GM23338 (cell line): ENCODE data around the gene ZNF335. TPM values are rescaled to one million over a fixed set of nuclear protein-coding genes. Genes with fewer than 3 reads are reported as not detected.
A peak's percentile ranks its signal among the peaks of the same experiment; 100 is the strongest.
"Not testable (repeated sequence)": the region's sequence is repeated elsewhere in the genome, so short reads cannot be mapped to it uniquely, and the experiment has no call there.

Experiments
- ATAC-seq: fragments of 200-7000 bp; cut with Tn5 transposase; 3 replicates; pipeline ENCODE4 v1.9.1; 2020
- DNase-seq: peaks from one replicate; pipeline ENCODE4 v3.0.0-alpha.2; 2015; ENCODE audit warnings: low spot score
- H2AFZ ChIP-seq: fragments of 200-600 bp; sonication (generic); 2 replicates; pipeline ENCODE4 v1.8.0; 2016; ENCODE audit warnings: antibody characterized with exemption, mild to moderate bottlenecking, moderate library complexity
- H3F3A ChIP-seq: fragments of 200-600 bp; sonication (generic); replicated peaks from 2 replicates; pipeline ENCODE4 v1.8.0; 2017; ENCODE audit warnings: antibody characterized with exemption, mixed run types, low read depth
- H3K27ac ChIP-seq: fragments of 200-600 bp; sonication (generic); 2 replicates; pipeline ENCODE4 v1.6.1; 2016; ENCODE audit warnings: low read depth
- H3K27me3 ChIP-seq: fragments of 200-600 bp; sonication (generic); 2 replicates; pipeline ENCODE4 v1.8.0; 2016; ENCODE audit warnings: mild to moderate bottlenecking, mixed run types, moderate library complexity; ENCODE audit not compliant: insufficient read depth
- H3K36me3 ChIP-seq: fragments of 200-600 bp; sonication (generic); 2 replicates; pipeline ENCODE4 v1.8.0; 2016; ENCODE audit warnings: mild to moderate bottlenecking; ENCODE audit not compliant: insufficient read depth
- H3K4me1 ChIP-seq: fragments of 200-600 bp; sonication (generic); 2 replicates; pipeline ENCODE4 v1.8.0; 2016; ENCODE audit warnings: mild to moderate bottlenecking, moderate library complexity; ENCODE audit not compliant: insufficient read depth
- H3K4me2 ChIP-seq: fragments of 200-600 bp; sonication (generic); 2 replicates; pipeline ENCODE4 v1.7.1; 2017; ENCODE audit warnings: mixed run types
- H3K4me3 ChIP-seq: fragments of 200-600 bp; sonication (generic); 2 replicates; pipeline ENCODE4 v1.6.1; 2016; ENCODE audit warnings: mixed run types
- H3K79me2 ChIP-seq: fragments of 200-600 bp; sonication (generic); replicated peaks from 2 replicates; pipeline ENCODE4 v1.8.0; 2017; ENCODE audit warnings: mild to moderate bottlenecking; ENCODE audit not compliant: insufficient read depth
- H3K9me2 ChIP-seq: fragments of 200-600 bp; sonication (generic); 2 replicates; pipeline ENCODE4 v1.8.0; 2017; ENCODE audit not compliant: insufficient read depth
- H4K20me1 ChIP-seq: fragments of 200-600 bp; sonication (generic); replicated peaks from 2 replicates; pipeline ENCODE4 v1.8.0; 2017; ENCODE audit warnings: mild to moderate bottlenecking; ENCODE audit not compliant: insufficient read depth
- H3K27ac Mint-ChIP-seq: 2 replicates; pipeline ENCODE4 v1.8.0; 2020; ENCODE audit warnings: inconsistent platforms, mild to moderate bottlenecking, moderate library complexity, mixed read lengths
- H3K27me3 Mint-ChIP-seq: 3 replicates; pipeline ENCODE4 v1.8.0; 2022; ENCODE audit warnings: low read depth, mild to moderate bottlenecking, moderate library complexity, mixed read lengths, inconsistent platforms; ENCODE audit not compliant: insufficient read depth, poor library complexity
- H3K36me3 Mint-ChIP-seq: 3 replicates; pipeline ENCODE4 v1.8.0; 2021; ENCODE audit warnings: low read depth, mild to moderate bottlenecking, inconsistent platforms, moderate library complexity, mixed read lengths
- H3K4me1 Mint-ChIP-seq: 3 replicates; pipeline ENCODE4 v1.8.0; 2020; ENCODE audit warnings: mild to moderate bottlenecking, inconsistent platforms, mixed read lengths
- H3K4me3 Mint-ChIP-seq: 3 replicates; pipeline ENCODE4 v1.8.0; 2021; ENCODE audit warnings: moderate library complexity, mild to moderate bottlenecking, inconsistent platforms, mixed read lengths
- H3K9me3 Mint-ChIP-seq: 3 replicates; pipeline ENCODE4 v1.8.0; 2020; ENCODE audit warnings: moderate library complexity, mild to moderate bottlenecking, inconsistent platforms, mixed read lengths
- CTCF ChIP-seq, 2 experiments: fragments of 200-600 bp in 1 of 2; sonication (generic) in 1 of 2; conservative IDR thresholded peaks; 2 replicates each; pipeline versions ENCODE4 v1.5.1 to v1.6.1; 2016 to 2017; ENCODE audit warnings: antibody characterized with exemption in 2 of 2, low read depth in 2 of 2, mild to moderate bottlenecking in 2 of 2, moderate library complexity in 1 of 2
- POLR2AphosphoS5 ChIP-seq: IDR thresholded peaks from 2 replicates; pipeline ENCODE4 v1.6.1; 2016; ENCODE audit warnings: antibody characterized with exemption, low read depth
- REST ChIP-seq: IDR thresholded peaks from one replicate; pipeline ENCODE4 v1.6.1; 2018; ENCODE audit warnings: antibody characterized with exemption; ENCODE audit not compliant: unreplicated experiment
- polyA plus RNA-seq: library from polyadenylated mRNA; unstranded; fragments of >200 nt; fragmentation: Nextera tagmentation; extraction: Ambion mirVana; gene quantifications from 2 replicates; pipeline ENCODE4 v1.2.1, GENCODE V29; 2016
- total RNA-seq: library from RNA; depleted of rRNA; stranded (reverse); fragments of >200 nt; shearing (Covaris generic); gene quantifications from 2 replicates; pipeline ENCODE4 v1.2.3, GENCODE V29; 2014

ZNF335 gene
- total and polyA plus RNA-seq, 2 experiments from 2014 or later: 7.4 to 24.2 TPM

DNA sequence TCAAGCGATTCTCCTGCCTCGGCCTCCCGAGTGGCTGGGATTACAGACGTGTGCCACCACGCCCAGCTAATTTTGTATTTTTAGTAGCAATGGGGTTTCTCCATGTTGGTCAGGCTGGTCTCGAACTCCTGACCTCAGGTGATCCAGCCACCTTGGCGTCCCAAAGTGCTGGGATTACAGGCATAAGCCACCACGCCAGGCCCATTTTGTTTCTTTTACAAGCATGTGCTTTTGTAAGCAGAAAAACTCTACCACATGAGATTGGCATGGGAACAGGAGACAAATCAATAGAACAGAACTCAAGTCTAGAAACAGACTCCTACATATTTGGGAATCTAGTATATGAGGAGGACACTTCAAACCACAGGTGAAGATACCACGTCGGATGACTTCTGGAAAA lies 15.7 kb downstream of the ZNF335 start:
- H3K9me3 Mint-ChIP-seq, H3K27ac ChIP-seq: not testable (repeated sequence)
- H3K36me3 Mint-ChIP-seq: peaks cover 35% of the 10 kb centered on the region

GRCh38 chr20:45953672-45954071 lies 18.3 kb downstream of the ZNF335 start:
- H3K4me3 ChIP-seq: no peak overlapping the region
- H3F3A ChIP-seq: no peaks in the 10 kb centered on the region
- no peak overlapping the region for H3K27ac Mint-ChIP-seq
- H4K20me1 ChIP-seq: no peaks in the 10 kb centered on the region; the same call in 1 of the 2 replicates
- no peak overlapping the region for H3K27ac ChIP-seq
- no peaks in the 10 kb centered on the region; the same call in 1 of the 2 replicates for H3K4me1 ChIP-seq
- H3K79me2 ChIP-seq: no peaks in the 10 kb centered on the region
- TF ChIP-seq POLR2AphosphoS5 (no peak), CTCF (conservative IDR thresholded peaks at IDR 0.05; ENCODE audit: low read depth in 2 of 2) (peak in 1 of 2 experiments; percentile 10; a peak in 1 of 4 replicates)
- no peaks in the 10 kb centered on the region for H3K9me2 ChIP-seq
- no peaks in the 10 kb centered on the region for H3K9me3 Mint-ChIP-seq
- no peak overlapping the region for H3K4me2 ChIP-seq
- H3K36me3 ChIP-seq: no peaks in the 10 kb centered on the region
- H3K27me3 Mint-ChIP-seq: peaks cover 13% of the 10 kb centered on the region
- H3K36me3 Mint-ChIP-seq: peaks cover 25% of the 10 kb centered on the region
- DNase-seq (no peak), ATAC-seq (no peak)
- H3K27me3 ChIP-seq: no peaks in the 10 kb centered on the region
- no peak overlapping the region for H3K4me3 Mint-ChIP-seq
- H3K4me1 Mint-ChIP-seq: peaks cover 5% of the 10 kb centered on the region; the same call in 2 of the 3 replicates
- no peak overlapping the region for H2AFZ ChIP-seq

More for the DNA sequence above, 15.7 kb downstream of the ZNF335 start:
- not testable (repeated sequence) for H2AFZ ChIP-seq, H3F3A ChIP-seq, H3K9me2 ChIP-seq, DNase-seq, H3K27ac Mint-ChIP-seq, ATAC-seq, H3K4me1 Mint-ChIP-seq, H4K20me1 ChIP-seq, H3K36me3 ChIP-seq, H3K4me3 Mint-ChIP-seq, H3K79me2 ChIP-seq, H3K27me3 Mint-ChIP-seq, H3K27me3 ChIP-seq, H3K4me3 ChIP-seq, H3K4me1 ChIP-seq, H3K4me2 ChIP-seq

GRCh38 chr20:45952861-45953260 lies 19.1 kb downstream of the ZNF335 start:
- Histone ChIP-seq H3K4me2 (no peak overlapping the region), H3K4me1 (no peaks in the 10 kb centered on the region; the same call in 1 of the 2 replicates), H3K79me2 (no peaks in the 10 kb centered on the region), H3K4me3 (no peak overlapping the region), H3K9me2 (no peaks in the 10 kb centered on the region), H3F3A (no peaks in the 10 kb centered on the region), H3K27me3 (no peaks in the 10 kb centered on the region), H3K27ac (no peak overlapping the region), H4K20me1 (no peaks in the 10 kb centered on the region; the same call in 1 of the 2 replicates), H2AFZ (no peak overlapping the region), H3K36me3 (no peaks in the 10 kb centered on the region)
- Mint-ChIP-seq H3K9me3 (no peaks in the 10 kb centered on the region), H3K27me3 (peaks cover 13% of the 10 kb centered on the region), H3K27ac (no peak overlapping the region), H3K4me3 (no peak overlapping the region), H3K4me1 (peaks cover 5% of the 10 kb centered on the region; the same call in 2 of the 3 replicates), H3K36me3 (peaks cover 19% of the 10 kb centered on the region)
- TF ChIP-seq CTCF (conservative IDR thresholded peaks at IDR 0.05; ENCODE audit: low read depth in 2 of 2): no peak
- TF ChIP-seq REST: no peak
- DNase-seq (no peak), ATAC-seq (no peak)
